OCI-LY1 (cell line): Measurements from ENCODE around the gene SSBP2.
"Not testable (repeated sequence)": the region's sequence is repeated elsewhere in the genome, so short reads cannot be mapped to it uniquely, and the experiment has no call there.

ENCODE experiments used
- H2AFZ ChIP-seq: fragments of 200-600 bp; sonication (generic), shearing (Covaris generic); 2 replicates; pipeline ENCODE4 v1.6.0; 2014; ENCODE audit warnings: antibody characterized with exemption, mild to moderate bottlenecking, low read length
- H3F3A ChIP-seq: fragments of 200-600 bp; sonication (generic), shearing (Covaris generic); 2 replicates; pipeline ENCODE4 v1.6.0; 2014; ENCODE audit warnings: mild to moderate bottlenecking, antibody characterized with exemption, low read length, moderate library complexity; ENCODE audit not compliant: insufficient read depth
- H3K27ac ChIP-seq: fragments of 200-600 bp; sonication (generic); 2 replicates; pipeline ENCODE4 v1.5.1; 2014; ENCODE audit warnings: low read length, mixed run types, mild to moderate bottlenecking, low read depth; ENCODE audit not compliant: poor library complexity, severe bottlenecking
- H3K27me3 ChIP-seq: fragments of 200-600 bp; sonication (generic); 2 replicates; pipeline ENCODE4 v1.6.0; 2014; ENCODE audit warnings: antibody characterized with exemption, mild to moderate bottlenecking, low read length, moderate library complexity; ENCODE audit not compliant: insufficient read depth
- H3K36me3 ChIP-seq: fragments of 200-600 bp; sonication (generic); 2 replicates; pipeline ENCODE4 v1.6.1; 2014; ENCODE audit warnings: mild to moderate bottlenecking, antibody characterized with exemption, low read length, moderate library complexity, mixed read lengths; ENCODE audit not compliant: insufficient read depth
- H3K4me1 ChIP-seq: fragments of 200-600 bp; sonication (generic); 2 replicates; pipeline ENCODE4 v1.5.1; 2014; ENCODE audit warnings: mild to moderate bottlenecking, low read length, moderate library complexity; ENCODE audit not compliant: insufficient read depth, severe bottlenecking
- H3K4me2 ChIP-seq: fragments of 200-600 bp; sonication (generic), shearing (Covaris generic); 2 replicates; pipeline ENCODE4 v1.6.1; 2014; ENCODE audit warnings: low read length
- H3K4me3 ChIP-seq: fragments of 200-600 bp; sonication (generic); 2 replicates; pipeline ENCODE4 v1.5.1; 2014; ENCODE audit warnings: low read length, low read depth, mild to moderate bottlenecking, mixed read lengths; ENCODE audit not compliant: poor library complexity, severe bottlenecking
- H3K79me2 ChIP-seq: fragments of 200-600 bp; shearing (Covaris generic); 2 replicates; pipeline ENCODE4 v1.6.1; 2016; ENCODE audit warnings: mixed run types, low read length, mixed read lengths; ENCODE audit not compliant: insufficient read depth
- H3K9ac ChIP-seq: fragments of 200-600 bp; sonication (generic), shearing (Covaris generic); 2 replicates; pipeline ENCODE4 v1.6.1; 2014; ENCODE audit warnings: mild to moderate bottlenecking, low read length, mixed read lengths
- H3K9me2 ChIP-seq: fragments of 200-600 bp; sonication (generic), shearing (Covaris generic); 2 replicates; pipeline ENCODE4 v1.6.1; 2014; ENCODE audit warnings: low read depth, mild to moderate bottlenecking, low read length, mixed read lengths
- H3K9me3 ChIP-seq: fragments of 200-600 bp; shearing (Covaris generic); 2 replicates; pipeline ENCODE4 v1.6.1; 2014; ENCODE audit warnings: low read length, mixed read lengths
- H4K20me1 ChIP-seq: fragments of 200-600 bp; sonication (generic), shearing (Covaris generic); 2 replicates; pipeline ENCODE4 v1.6.0; 2016; ENCODE audit warnings: mild to moderate bottlenecking, low read length; ENCODE audit not compliant: insufficient read depth
- EZH2 ChIP-seq: fragments of 200-600 bp; sonication (generic), shearing (Covaris generic); IDR thresholded peaks from 2 replicates; pipeline ENCODE4 v1.8.0; 2017; ENCODE audit warnings: borderline replicate concordance, mixed run types, mild to moderate bottlenecking, antibody characterized with exemption, low read length, moderate library complexity, mixed read lengths
- TF ChIP-seq, protein P1 (sequence below): fragments of 200-600 bp; sonication (generic), shearing (Covaris generic); IDR thresholded peaks from 2 replicates; pipeline ENCODE4 v1.5.1; 2017; ENCODE audit warnings: mild to moderate bottlenecking, antibody characterized with exemption, low read length, moderate library complexity, mixed read lengths

SSBP2 gene

GRCh38 chr5:81506378-81506777 lies 244.5 kb downstream of the SSBP2 start:
- Histone ChIP-seq H3K79me2 (no peaks in the 10 kb centered on the region), H3F3A (0 out of 2 replicates have a peak, but pooled peaks cover 7% of the 10 kb centered on the region), H3K27ac (no peak overlapping the region), H3K4me1 (peaks cover 12% of the 10 kb centered on the region), H2AFZ (no peak overlapping the region), H3K4me3 (no peak overlapping the region), H3K36me3 (peaks cover 14% of the 10 kb centered on the region; the same call in 1 of the 2 replicates), H3K9me3 (no peaks in the 10 kb centered on the region), H3K9ac (no peak overlapping the region), H3K4me2 (no peak overlapping the region), H4K20me1 (no peaks in the 10 kb centered on the region), H3K27me3 (no peaks in the 10 kb centered on the region), H3K9me2 (no peaks in the 10 kb centered on the region)
- TF ChIP-seq, protein P1, sequence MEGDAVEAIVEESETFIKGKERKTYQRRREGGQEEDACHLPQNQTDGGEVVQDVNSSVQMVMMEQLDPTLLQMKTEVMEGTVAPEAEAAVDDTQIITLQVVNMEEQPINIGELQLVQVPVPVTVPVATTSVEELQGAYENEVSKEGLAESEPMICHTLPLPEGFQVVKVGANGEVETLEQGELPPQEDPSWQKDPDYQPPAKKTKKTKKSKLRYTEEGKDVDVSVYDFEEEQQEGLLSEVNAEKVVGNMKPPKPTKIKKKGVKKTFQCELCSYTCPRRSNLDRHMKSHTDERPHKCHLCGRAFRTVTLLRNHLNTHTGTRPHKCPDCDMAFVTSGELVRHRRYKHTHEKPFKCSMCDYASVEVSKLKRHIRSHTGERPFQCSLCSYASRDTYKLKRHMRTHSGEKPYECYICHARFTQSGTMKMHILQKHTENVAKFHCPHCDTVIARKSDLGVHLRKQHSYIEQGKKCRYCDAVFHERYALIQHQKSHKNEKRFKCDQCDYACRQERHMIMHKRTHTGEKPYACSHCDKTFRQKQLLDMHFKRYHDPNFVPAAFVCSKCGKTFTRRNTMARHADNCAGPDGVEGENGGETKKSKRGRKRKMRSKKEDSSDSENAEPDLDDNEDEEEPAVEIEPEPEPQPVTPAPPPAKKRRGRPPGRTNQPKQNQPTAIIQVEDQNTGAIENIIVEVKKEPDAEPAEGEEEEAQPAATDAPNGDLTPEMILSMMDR, result no peak
- TF ChIP-seq EZH2, result no peak

- no peak overlapping the region for H3K9ac ChIP-seq
- peaks cover 14% of the 10 kb centered on the region; the same call in 1 of the 2 replicates for H3K36me3 ChIP-seq
- H3K9me3 ChIP-seq, result no peaks in the 10 kb centered on the region
- no peaks in the 10 kb centered on the region for H3K9me2 ChIP-seq
- TF ChIP-seq, protein P1, result no peak
- TF ChIP-seq EZH2, result no peak
- H3K27me3 ChIP-seq, result no peaks in the 10 kb centered on the region
- no peak overlapping the region for H3K4me2 ChIP-seq
- H4K20me1 ChIP-seq, result no peaks in the 10 kb centered on the region
- H3K4me1 ChIP-seq, result peaks cover 12% of the 10 kb centered on the region
- H3K27ac ChIP-seq, result no peak overlapping the region
- H3K79me2 ChIP-seq, result no peaks in the 10 kb centered on the region
- 0 out of 2 replicates have a peak, but pooled peaks cover 7% of the 10 kb centered on the region for H3F3A ChIP-seq
- H3K4me3 ChIP-seq, result no peak overlapping the region
- H2AFZ ChIP-seq, result no peak overlapping the region
Measured at GRCh38 chr5:81505672-81506071, 245.2 kb downstream of the SSBP2 start.

- H3K9me3 ChIP-seq, H3K27ac ChIP-seq, H4K20me1 ChIP-seq, H3K27me3 ChIP-seq, H3K4me2 ChIP-seq, H3K4me3 ChIP-seq, H3F3A ChIP-seq, H3K9me2 ChIP-seq, H3K9ac ChIP-seq, H2AFZ ChIP-seq, H3K79me2 ChIP-seq: not testable (repeated sequence)
- peaks cover 12% of the 10 kb centered on the region for H3K4me1 ChIP-seq
- H3K36me3 ChIP-seq, result peaks cover 14% of the 10 kb centered on the region; the same call in 1 of the 2 replicates
Measured at GRCh38 chr5:81503602-81504001, 247.3 kb downstream of the SSBP2 start.

DNA sequence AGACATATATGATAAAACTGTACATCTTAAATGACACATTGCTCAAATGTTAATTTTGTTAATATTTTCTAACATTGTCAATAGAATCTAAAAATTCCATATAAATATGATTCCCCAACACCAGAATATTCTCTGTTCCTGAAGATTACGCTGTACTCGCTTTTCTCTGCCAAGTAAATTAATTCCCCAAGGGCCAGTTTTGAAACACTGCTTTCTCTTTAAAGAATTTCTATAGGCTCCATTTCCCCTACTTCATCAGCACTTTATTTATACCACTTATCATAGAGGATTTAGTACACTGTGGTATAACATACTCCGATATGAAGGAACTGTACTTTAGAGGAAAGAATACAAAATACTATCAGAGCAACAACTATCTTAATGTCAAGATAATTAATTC lies 255.6 kb downstream of the SSBP2 start:
- Histone ChIP-seq H3K36me3 (peaks cover 7% of the 10 kb centered on the region), H3K9ac (no peak overlapping the region), H3K9me3 (no peaks in the 10 kb centered on the region), H4K20me1 (no peaks in the 10 kb centered on the region), H3K9me2 (no peaks in the 10 kb centered on the region), H3K4me3 (no peak overlapping the region), H3K4me2 (no peak overlapping the region), H3K27me3 (no peaks in the 10 kb centered on the region), H3F3A (peaks cover 3% of the 10 kb centered on the region; the same call in 1 of the 2 replicates), H3K4me1 (no peaks in the 10 kb centered on the region), H2AFZ (no peak overlapping the region), H3K27ac (no peak overlapping the region), H3K79me2 (no peaks in the 10 kb centered on the region)
- TF ChIP-seq, protein P1, result no peak
- no peak for TF ChIP-seq EZH2
